Stimulated activated CD4-positive, alpha-beta T cell treated with anti-CD3 and anti-CD28 coated beads, Interleukin-1b, Interleukin-23, amount 100 ng/mL, for 4 hours (primary cell): ENCODE results near the gene ALPI.
"Not testable (repeated sequence)": the region's sequence is repeated elsewhere in the genome, so short reads cannot be mapped to it uniquely, and the experiment has no call there.

Experiments used
- DNase-seq, 2 donors: peaks; one replicate each; pipeline ENCODE4 v3.0.0-alpha.2; 2020; ENCODE audit warnings: low read depth in 2 of 2

ALPI gene

DNA sequence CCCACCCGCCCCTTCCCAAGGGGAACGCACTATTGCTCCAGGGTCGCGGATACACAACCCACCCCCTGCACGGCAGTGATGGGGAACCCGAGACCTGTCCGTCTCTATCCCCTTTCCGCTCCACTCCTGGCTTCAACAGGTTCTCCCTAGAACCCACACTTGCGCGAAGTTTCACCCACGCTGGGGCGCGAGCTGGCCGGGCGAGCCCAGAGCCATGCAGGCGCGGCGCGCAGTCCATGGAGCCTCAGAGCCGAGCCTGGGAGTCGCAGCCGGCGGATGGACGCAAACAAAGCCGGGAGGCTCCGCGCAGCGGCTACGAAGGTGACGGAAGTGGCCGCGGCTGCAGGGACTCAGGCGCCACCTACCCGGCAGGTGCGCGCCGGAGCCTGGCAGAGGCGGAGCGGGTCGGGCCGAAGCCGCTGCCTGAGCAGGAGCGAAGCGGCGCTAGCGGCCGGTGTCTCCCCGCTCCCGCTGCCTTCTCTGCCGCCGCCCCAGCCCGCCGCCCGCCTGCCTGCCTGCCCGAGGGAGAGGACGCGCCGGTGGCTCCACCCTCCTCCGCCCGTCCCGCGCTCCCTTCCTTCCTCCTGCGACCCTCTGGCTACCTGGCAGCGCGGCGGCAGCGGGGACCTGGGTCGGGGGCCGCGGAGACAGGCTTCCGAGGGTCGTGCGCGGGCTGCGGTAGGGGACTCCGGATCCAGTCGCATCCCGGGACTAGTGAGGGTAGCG is 35.3 kb upstream of the ALPI start:
- DNase-seq: no peak

- no peak for DNase-seq
Measured at GRCh38 chr2:232421189-232421785, 34.7 kb upstream of the ALPI start.

DNA sequence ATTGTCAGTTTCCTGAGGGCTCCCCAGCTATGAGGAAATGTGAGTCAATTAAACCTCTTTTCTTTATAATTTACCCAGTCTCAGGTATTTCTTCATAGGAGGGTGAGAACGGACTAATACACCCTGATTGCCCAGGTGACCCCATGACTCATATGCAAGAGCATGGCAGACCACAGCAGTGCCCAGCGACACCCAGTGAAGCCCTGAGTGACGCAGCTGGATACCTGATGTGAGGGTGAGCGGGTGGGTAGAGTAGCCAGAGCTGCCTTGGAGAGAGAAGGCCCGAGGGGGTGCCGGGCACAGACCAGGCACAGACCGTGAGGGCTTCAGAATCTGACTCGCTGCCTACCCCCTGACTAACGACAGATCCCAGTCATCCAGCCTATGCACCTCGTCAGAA is 33.9 kb upstream of the ALPI start:
- no peak for DNase-seq

GRCh38 chr2:232422996-232423395 is 33.0 kb upstream of the ALPI start:
- DNase-seq: not testable (repeated sequence)

- DNase-seq: not testable (repeated sequence)
Measured at GRCh38 chr2:232423407-232423806, 32.5 kb upstream of the ALPI start.

GRCh38 chr2:232431705-232432590 is 24.0 kb upstream of the ALPI start:
- DNase-seq: no peak

DNA sequence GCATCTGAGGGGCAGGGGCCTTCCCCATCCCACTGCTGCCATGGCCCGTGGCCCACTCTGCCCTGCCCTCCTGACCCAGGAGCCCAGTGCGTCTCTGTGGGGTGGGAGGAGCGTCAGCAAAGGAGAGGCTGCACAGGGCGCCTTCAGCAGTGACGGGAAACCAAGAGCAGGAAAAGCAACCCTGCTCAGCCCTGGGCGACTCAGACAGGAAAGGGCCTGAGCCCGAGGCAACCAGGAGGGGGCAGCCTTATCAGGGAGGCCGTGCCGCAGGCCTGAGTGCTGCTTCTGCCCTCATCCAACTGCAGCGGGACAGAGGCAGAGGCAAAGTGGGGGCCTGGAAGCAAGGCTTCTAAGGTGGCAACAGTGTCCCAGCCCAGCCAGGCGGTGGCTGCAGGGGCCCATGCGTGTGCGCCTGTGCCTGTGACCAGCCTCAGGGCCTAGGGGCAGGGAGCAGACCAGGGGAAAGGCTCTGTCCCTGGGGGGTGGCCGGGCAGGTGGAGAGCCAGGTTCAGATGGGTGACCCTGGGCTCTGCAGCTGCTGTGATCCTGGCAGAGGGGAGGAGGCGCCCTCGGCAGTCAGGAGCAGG is 23.3 kb upstream of the ALPI start:
- no peak for DNase-seq

GRCh38 chr2:232433622-232434021 is 22.3 kb upstream of the ALPI start:
- not testable (repeated sequence) for DNase-seq

GRCh38 chr2:232434091-232434490 is 21.9 kb upstream of the ALPI start:
- DNase-seq: no peak

DNA sequence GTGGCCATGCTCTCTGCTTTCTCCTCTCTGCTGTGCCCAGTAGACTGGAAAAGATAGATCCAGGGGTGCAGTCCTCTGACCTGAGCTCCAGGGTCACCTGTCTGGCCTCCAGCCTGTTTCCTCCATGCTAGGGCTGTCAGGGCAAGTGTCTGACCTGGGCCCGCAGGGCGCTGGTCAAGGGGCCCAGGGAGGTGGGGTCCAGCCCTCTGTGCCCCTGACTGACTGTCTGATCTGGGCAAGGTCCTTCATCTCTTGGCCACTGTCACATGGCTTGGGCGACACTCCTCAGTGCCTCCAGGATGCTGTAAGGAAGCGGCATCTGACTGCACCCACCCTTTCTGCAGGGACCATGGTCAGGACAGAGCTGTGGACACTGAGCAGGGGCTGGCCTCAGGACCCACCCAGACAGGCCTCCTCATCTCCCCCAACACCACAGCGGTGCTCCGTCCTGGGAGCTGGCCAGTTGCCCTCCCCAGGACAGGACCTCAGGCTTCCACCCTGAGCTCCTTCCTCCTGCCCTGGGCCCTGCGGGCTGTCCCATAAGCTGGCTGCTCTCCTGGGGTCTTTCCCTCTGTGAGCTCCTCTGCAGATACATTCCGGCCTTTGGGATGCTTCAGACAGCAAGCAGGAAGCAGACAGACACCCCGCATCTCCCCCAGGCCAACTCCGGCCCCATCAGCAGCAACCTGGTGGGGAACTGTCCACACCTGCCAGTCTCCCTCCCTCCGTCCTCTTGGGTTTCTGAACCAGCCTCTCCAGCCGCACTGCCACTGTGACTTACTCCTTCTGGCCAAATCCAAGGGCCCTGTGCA is 21.2 kb upstream of the ALPI start:
- no peak for DNase-seq

- no peak for DNase-seq
Measured at GRCh38 chr2:232435375-232435648, 20.6 kb upstream of the ALPI start.

DNA sequence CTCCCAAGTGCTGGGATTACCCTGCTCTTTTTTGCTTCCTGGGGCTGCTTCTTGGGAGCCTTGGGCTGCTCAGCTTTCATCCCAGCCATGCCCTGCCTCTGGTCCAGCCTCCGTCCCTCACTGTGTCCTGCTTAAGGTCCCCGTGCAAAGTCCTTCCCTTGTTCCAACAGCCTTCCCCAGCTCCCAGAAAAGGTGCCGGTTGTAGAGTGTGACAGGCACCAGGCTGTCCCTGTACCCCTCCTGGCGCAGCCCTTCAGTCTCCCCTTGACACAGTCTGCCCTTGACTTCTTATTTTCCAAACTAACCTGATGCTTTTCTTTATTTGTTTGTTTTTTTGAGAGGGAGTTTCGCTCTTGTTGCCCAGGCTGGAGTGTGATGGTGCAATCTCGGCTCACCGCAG is 20.1 kb upstream of the ALPI start:
- no peak for DNase-seq

GRCh38 chr2:232436381-232437194 is 19.4 kb upstream of the ALPI start:
- no peak for DNase-seq

- no peak for DNase-seq
Measured at GRCh38 chr2:232437195-232437571, 18.8 kb upstream of the ALPI start.

GRCh38 chr2:232438091-232438490 is 17.9 kb upstream of the ALPI start:
- no peak for DNase-seq

- peak; percentile 28 to 44 for DNase-seq
Measured at GRCh38 chr2:232438951-232439757, 16.8 kb upstream of the ALPI start.

- no peak for DNase-seq
Measured at GRCh38 chr2:232439758-232440135, 16.2 kb upstream of the ALPI start.

- DNase-seq: peak; percentile 85 to 87
Measured at GRCh38 chr2:232440220-232441018, 15.5 kb upstream of the ALPI start.

DNA sequence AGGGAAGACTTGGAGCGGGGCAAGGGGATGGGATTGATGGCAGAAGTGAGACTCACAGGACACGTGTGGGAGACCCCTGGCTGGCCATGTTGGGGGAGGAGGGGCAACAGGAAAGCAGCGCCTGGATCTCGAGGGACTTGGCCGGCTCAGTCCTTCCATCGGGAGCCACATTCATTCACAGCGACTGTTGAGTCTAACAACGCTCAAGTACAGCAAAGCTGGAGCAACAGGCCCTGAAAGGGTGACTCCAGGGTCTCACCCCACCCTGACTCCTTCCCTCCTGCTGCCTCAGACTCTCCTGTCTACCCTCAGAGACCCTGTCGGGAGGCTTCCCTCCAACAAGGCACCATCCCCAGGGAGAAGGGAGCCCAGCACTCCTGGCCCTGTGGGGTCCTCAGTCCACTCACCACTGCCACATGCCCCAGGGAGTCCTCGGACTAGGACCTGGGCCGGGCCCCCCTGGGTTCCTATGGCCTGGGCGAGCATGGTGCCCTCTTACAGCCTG is 14.8 kb upstream of the ALPI start:
- no peak for DNase-seq
